ENCODE measurements around the gene MISP.

- TF ChIP-seq CTCF (IDR thresholded peaks at IDR 0.05; ENCODE audit: borderline replicate concordance, extremely low read depth, low read length, poor library complexity, severe bottlenecking) (no peak), EZH2 (IDR thresholded peaks at IDR 0.05; ENCODE audit: borderline replicate concordance, low read depth, low read length, severe bottlenecking) (no peak)
Measured at GRCh38 chr19:788983-789700, 38.2 kb downstream of the MISP start.

Measured in DND-41 (cell line).